ENCODE data around the gene VAV2.

- TF ChIP-seq CSRNP3 (CRISPR knock-in tag; IDR thresholded peaks at IDR 0.05) (no peak), PPARA (CRISPR knock-in tag; IDR thresholded peaks at IDR 0.05; ENCODE audit: borderline replicate concordance) (no peak), BACH2 (CRISPR knock-in tag; IDR thresholded peaks at IDR 0.05; ENCODE audit: borderline replicate concordance) (no peak), ARNTL (CRISPR knock-in tag; IDR thresholded peaks at IDR 0.05; ENCODE audit: borderline replicate concordance, low read depth) (no peak)
Observed at GRCh38 chr9:133784731-133785561, 207.2 kb downstream of the VAV2 start.
